ENCODE measurements around the gene ANHX. TPM values are rescaled to one million over a fixed set of nuclear protein-coding genes. Genes with fewer than 3 reads are reported as not detected.

ANHX gene
- total and polyA plus RNA-seq, 2 of the 8 experiments (the other 6 are each of a cell fraction or from before 2014, with no cell fraction given), result not detected

GRCh38 chr12:133206390-133206789 lies 29.3 kb downstream of the ANHX start:
- H3K4me1 ChIP-seq (replicated peaks in 1 of 4; ENCODE audit: control insufficient read depth in 3 of 4, insufficient read depth in 4 of 4, low read length in 3 of 4), result no peaks in the 10 kb centered on the region
- H2BK20ac ChIP-seq (ENCODE audit: low read length), result no peak overlapping the region
- H3K23me2 ChIP-seq (ENCODE audit: low read depth, low read length), result no peaks in the 10 kb centered on the region
- FAIRE-seq, result no peak
- no peak overlapping the region; a peak in 1 of 8 replicates for H3K4me3 ChIP-seq (ENCODE audit: extremely low read depth in 1 of 4, insufficient read depth in 2 of 4, low read depth in 3 of 4, low read length in 4 of 4)
- H3K9ac ChIP-seq (replicated peaks in 1 of 4; ENCODE audit: extremely low read depth in 1 of 4, low read depth in 3 of 4, low read length in 3 of 4), result no peak overlapping the region
- no peak overlapping the region for H2BK15ac ChIP-seq (ENCODE audit: low read length)
- H3K23ac ChIP-seq (ENCODE audit: insufficient read length), result no peak overlapping the region
- H3K79me2 ChIP-seq (ENCODE audit: control insufficient read depth in 1 of 2, insufficient read depth in 2 of 2, low read length in 2 of 2), result no peaks in the 10 kb centered on the region
- H2BK120ac ChIP-seq (replicated peaks; ENCODE audit: low read depth, low read length), result no peak overlapping the region
- H4K5ac ChIP-seq (ENCODE audit: insufficient read length, low read depth, low read length), result no peak overlapping the region
- H3K27ac ChIP-seq (ENCODE audit: low read depth, low read length), result no peak overlapping the region
- no peak for DNase-seq (ENCODE audit: low read depth in 1 of 2, low spot score in 2 of 2)
- H4K91ac ChIP-seq (replicated peaks; ENCODE audit: insufficient read length, low read length), result no peak overlapping the region
- ChIA-PET CTCF (ENCODE audit: partially characterized antibody) (no interaction called here), POLR2A (ENCODE audit: partially characterized antibody) (interaction anchor here (0.8 kb wide), 1 partner anchor 13 kb away, joined by 3 read pairs; no protein-coding TSS in a partner anchor)
- WGBS, 2 experiments (ENCODE audit: extremely low coverage in 1 of 2, insufficient coverage in 1 of 2, insufficient read length in 1 of 2, insufficient replicate concordance in 2 of 2, low coverage in 1 of 2, low lambda C conversion rate in 2 of 2, missing lambda C conversion rate in 1 of 2), result 89% methylated on average over 2 of the region's 2 CpGs; no CpG with 5 or more reads in 1 of the 2 experiments
- H2BK12ac ChIP-seq (ENCODE audit: low read depth, low read length), result no peak overlapping the region
- H3K4ac ChIP-seq (replicated peaks; ENCODE audit: insufficient read length, low read depth, low read length), result no peak overlapping the region
- H3K56ac ChIP-seq (replicated peaks; ENCODE audit: insufficient read length, low read depth, low read length), result no peak overlapping the region
- peaks cover 2 to 39% (median 20%) of the 10 kb centered on the region in 4 experiments; a peak in 7 of 8 replicates for H3K36me3 ChIP-seq (ENCODE audit: control insufficient read depth in 2 of 4, insufficient read depth in 4 of 4, low read length in 3 of 4)
- H3K18ac ChIP-seq (ENCODE audit: extremely low read depth, low read length), result no peak overlapping the region
- H3K79me1 ChIP-seq (ENCODE audit: low read depth, low read length), result no peaks in the 10 kb centered on the region
- no peak overlapping the region for H2BK5ac ChIP-seq (ENCODE audit: low read depth, low read length)
- no peak overlapping the region for H2AFZ ChIP-seq (ENCODE audit: low read length)
- H4K8ac ChIP-seq (ENCODE audit: extremely low read depth, insufficient read depth, low read length), result no peak overlapping the region
- H3K9me3 ChIP-seq (ENCODE audit: insufficient read depth in 2 of 2, low read depth in 1 of 2, low read length in 1 of 2), result peaks cover 79 to 83% of the 10 kb centered on the region in 2 experiments
- H3K14ac ChIP-seq (ENCODE audit: insufficient read length), result no peak overlapping the region
- no peak overlapping the region for H3K4me2 ChIP-seq (ENCODE audit: insufficient read depth in 1 of 2, low read depth in 2 of 2, low read length in 2 of 2)
- TF ChIP-seq ATF3 (IDR thresholded peaks at IDR 0.05; ENCODE audit: insufficient read depth, low read depth, low read length) (no peak), YY1 (IDR thresholded peaks at IDR 0.05; ENCODE audit: low read depth, low read length) (no peak), TAF7 (optimal IDR thresholded peaks at IDR 0.05; ENCODE audit: borderline replicate concordance, low read depth, low read length) (no peak), BCL11A (IDR thresholded peaks at IDR 0.05; ENCODE audit: low read depth in 2 of 2, low read length in 2 of 2) (no peak), RXRA (IDR thresholded peaks at IDR 0.05; ENCODE audit: insufficient read depth, low read depth, low read length) (no peak), CEBPB (IDR thresholded peaks at IDR 0.05; ENCODE audit: low read depth, low read length) (no peak), KDM1A (IDR thresholded peaks at IDR 0.05; ENCODE audit: borderline replicate concordance, low read length) (no peak), SIRT6 (IDR thresholded peaks at IDR 0.05; ENCODE audit: low read length) (no peak), JUND (IDR thresholded peaks at IDR 0.05; ENCODE audit: low read length) (no peak)
- H4K20me1 ChIP-seq (replicated peaks in 1 of 2; ENCODE audit: control insufficient read depth in 1 of 2, insufficient read depth in 2 of 2, low read length in 2 of 2), result no peaks in the 10 kb centered on the region
- no peak overlapping the region for H2AK5ac ChIP-seq (ENCODE audit: low read depth, low read length)
- no peaks in the 10 kb centered on the region for H3K27me3 ChIP-seq (replicated peaks in 1 of 4; ENCODE audit: control insufficient read depth in 3 of 4, extremely low read depth in 1 of 4, insufficient read depth in 3 of 4, low read length in 3 of 4)

All from H1 (cell line).